B cell (primary cell): ENCODE data around the gene CHST1. TPM values are rescaled to one million over a fixed set of nuclear protein-coding genes. Genes with fewer than 3 reads are reported as not detected.

ENCODE experiments used
- ATAC-seq: fragments of 200-7000 bp; cut with Tn5 transposase; one replicate; pipeline ENCODE4 v1.10.0; 2021; ENCODE audit warnings: low read depth, mild to moderate bottlenecking, moderate number of reproducible peaks, moderate library complexity
- CTCF ChIA-PET: fragments of 350-600 bp; sonication (Branson Sonifier 250); formaldehyde crosslinking; loops from one replicate; lab custom pipeline; 2021; ENCODE audit warnings: antibody characterized with exemption, inconsistent platforms; lab: Charles Lee
- POLR2A ChIA-PET: fragments of 350-600 bp; sonication (Branson Sonifier 250); formaldehyde crosslinking; loops from one replicate; lab custom pipeline; 2021; ENCODE audit warnings: antibody characterized with exemption; lab: Charles Lee
- DNase-seq: peaks from one replicate; pipeline ENCODE4 v3.0.0; 2013
- H2AFZ ChIP-seq: 2 replicates; pipeline ENCODE4 v1.6.1; 2012; ENCODE audit warnings: mild to moderate bottlenecking, low read depth, low read length; ENCODE audit not compliant: insufficient read depth, poor library complexity, severe bottlenecking
- H3K27ac ChIP-seq, 2 donors: 1 replicate in 1 of 2; 2 replicates in 1 of 2; pipeline ENCODE4 v1.5.1; 2012 to 2013; ENCODE audit warnings: low read length in 2 of 2, mild to moderate bottlenecking in 2 of 2, moderate library complexity in 1 of 2
- H3K27me3 ChIP-seq, 4 experiments: fragments of 200-600 bp in 1 of 4; sonication (generic) in 1 of 4; replicated peaks in 1 of 4; 1 replicate in 2 of 4; 2 replicates in 2 of 4; pipeline versions ENCODE4 v1.6.1 to v1.7.0; 2013 to 2016; ENCODE audit warnings: low read length in 3 of 4, mild to moderate bottlenecking in 2 of 4, mixed read lengths in 1 of 4, moderate library complexity in 1 of 4; ENCODE audit not compliant: insufficient read depth in 4 of 4, control insufficient read depth in 3 of 4; ENCODE audit errors: control extremely low read depth in 1 of 4
- H3K36me3 ChIP-seq, 2 experiments: replicated peaks in 1 of 2; 1 replicate in 1 of 2; 2 replicates in 1 of 2; pipeline versions ENCODE4 v1.6.1 to v1.7.1; 2013; ENCODE audit warnings: low read length in 1 of 2; ENCODE audit not compliant: insufficient read depth in 2 of 2, control insufficient read depth in 1 of 2; ENCODE audit errors: control extremely low read depth in 1 of 2, extremely low read depth in 1 of 2
- H3K4me1 ChIP-seq, 2 donors: fragments of 200-600 bp in 1 of 2; sonication (generic) in 1 of 2; 1 replicate in 1 of 2; 2 replicates in 1 of 2; pipeline versions ENCODE4 v1.5.1 to v1.6.1; 2013 to 2017; ENCODE audit warnings: low read length in 2 of 2; ENCODE audit not compliant: control insufficient read depth in 2 of 2, insufficient read depth in 2 of 2
- H3K4me2 ChIP-seq: replicated peaks from 2 replicates; pipeline ENCODE3; 2012; ENCODE audit warnings: mild to moderate bottlenecking, low read depth, low read length; ENCODE audit not compliant: poor library complexity, severe bottlenecking
- H3K4me3 ChIP-seq, 5 experiments: fragments of 200-600 bp in 1 of 5; sonication (generic) in 1 of 5; 1 replicate in 3 of 5; 2 replicates in 2 of 5; pipeline versions ENCODE4 v1.5.1 to v1.7.0; 2011 to 2016; ENCODE audit warnings: low read length in 4 of 5, mild to moderate bottlenecking in 4 of 5, low read depth in 2 of 5, control low read depth in 1 of 5, moderate library complexity in 1 of 5; ENCODE audit not compliant: insufficient read depth in 1 of 5; ENCODE audit errors: control extremely low read depth in 1 of 5, extremely low read depth in 1 of 5
- H3K79me2 ChIP-seq: fragments of 200-600 bp; sonication (generic); one replicate; pipeline ENCODE4 v1.6.0; 2016; ENCODE audit warnings: low read length; ENCODE audit not compliant: control insufficient read depth, insufficient read depth
- H3K9ac ChIP-seq: fragments of 200-600 bp; sonication (generic); 2 replicates; pipeline ENCODE4 v1.6.1; 2017; ENCODE audit warnings: mild to moderate bottlenecking, low read length, moderate library complexity
- H3K9me3 ChIP-seq, 3 donors: one replicate each; pipeline versions ENCODE4 v1.6.1 to v1.7.1; 2013; ENCODE audit warnings: low read length in 2 of 3; ENCODE audit not compliant: control insufficient read depth in 2 of 3, insufficient read depth in 1 of 3; ENCODE audit errors: control extremely low read depth in 1 of 3
- H4K20me1 ChIP-seq: 2 replicates; pipeline ENCODE4 v1.6.0; 2012; ENCODE audit warnings: mild to moderate bottlenecking, low read length; ENCODE audit not compliant: insufficient read depth, control insufficient read depth, poor library complexity, severe bottlenecking
- H3K27ac Mint-ChIP-seq: one replicate; pipeline ENCODE4 v1.8.0; 2021; ENCODE audit warnings: mixed read lengths
- H3K27me3 Mint-ChIP-seq: one replicate; pipeline ENCODE4 v1.8.0; 2021; ENCODE audit warnings: mixed read lengths
- H3K4me1 Mint-ChIP-seq: one replicate; pipeline ENCODE4 v1.8.0; 2021; ENCODE audit warnings: mixed read lengths
- H3K4me3 Mint-ChIP-seq: one replicate; pipeline ENCODE4 v1.8.0; 2021; ENCODE audit warnings: mixed read lengths
- H3K9me3 Mint-ChIP-seq: one replicate; pipeline ENCODE4 v1.8.0; 2022; ENCODE audit warnings: mixed read lengths; ENCODE audit not compliant: insufficient read depth
- CTCF ChIP-seq: fragments of 200-600 bp; IDR thresholded peaks from one replicate; pipeline ENCODE4 v1.8.0; 2022; ENCODE audit warnings: antibody characterized with exemption, mild to moderate bottlenecking
- EZH2 ChIP-seq: IDR thresholded peaks from 2 replicates; pipeline ENCODE4 v1.6.1; 2012; ENCODE audit warnings: borderline replicate concordance, low read depth, mild to moderate bottlenecking, moderate library complexity, low read length; ENCODE audit not compliant: insufficient read depth, poor library complexity, severe bottlenecking
- WGBS: methylation state at CpG from one replicate; pipeline ENCODE4 v1.1.5; 2013; ENCODE audit warnings: missing lambda C conversion rate; ENCODE audit not compliant: insufficient coverage; 5-methylcytosine and 5-hydroxymethylcytosine counted together
- intact Hi-C: fragments of 100-400 bp; cut with micrococcal nuclease; formaldehyde crosslinking; loops from one replicate; pipeline ENCODE4 v1.10.0; 2022
- polyA plus RNA-seq: library from polyadenylated mRNA; depleted of rRNA; stranded (reverse); fragments of >200 nt; gene quantifications from 2 replicates; pipeline ENCODE4 v1.2.3, GENCODE V29; 2012
- total RNA-seq, 2 donors: library from RNA; stranded (reverse); fragments of 120-200 nt in 1 of 2; gene quantifications; 1 replicate in 1 of 2; 2 replicates in 1 of 2; pipeline versions ENCODE4 v1.2.3 to v1.2.4, GENCODE V29; 2013 to 2022

CHST1 gene
- total and polyA plus RNA-seq, 2 donors (not counting 1 experiment from before 2014, with no cell fraction given), result not detected

GRCh38 chr11:45674481-45675190, 9.2 kb upstream of the CHST1 start:
- Histone ChIP-seq H3K9ac (no peak overlapping the region), H3K4me1 (no peaks in the 10 kb centered on the region), H3K36me3 (no peaks in the 10 kb centered on the region), H3K4me2 (no peak overlapping the region), H3K4me3 (no peak overlapping the region), H4K20me1 (no peaks in the 10 kb centered on the region), H3K27me3 (peaks cover 0 to 4% (median 0%) of the 10 kb centered on the region in 4 experiments), H2AFZ (no peak overlapping the region), H3K79me2 (no peaks in the 10 kb centered on the region), H3K9me3 (no peaks in the 10 kb centered on the region), H3K27ac (no peak overlapping the region)
- ChIA-PET POLR2A (no interaction called here), CTCF (no interaction called here)
- H3K27ac Mint-ChIP-seq, result no peak overlapping the region
- DNase-seq (no peak), ATAC-seq (no peak)
- 82% methylated on average over 6 of the region's 9 CpGs for WGBS
- H3K9me3 Mint-ChIP-seq, result no peaks in the 10 kb centered on the region
- intact Hi-C loops, result no loop called here
- TF ChIP-seq CTCF (no peak), EZH2 (no peak)
- H3K27me3 Mint-ChIP-seq, result peaks cover 12% of the 10 kb centered on the region
- H3K4me1 Mint-ChIP-seq, result no peaks in the 10 kb centered on the region
- no peak overlapping the region for H3K4me3 Mint-ChIP-seq

GRCh38 chr11:45673441-45673840, 8.0 kb upstream of the CHST1 start:
- Histone ChIP-seq H3K4me3 (no peak overlapping the region), H3K27me3 (peaks cover 0 to 5% (median 0%) of the 10 kb centered on the region in 4 experiments), H3K36me3 (no peaks in the 10 kb centered on the region), H4K20me1 (no peaks in the 10 kb centered on the region), H3K4me1 (no peaks in the 10 kb centered on the region), H3K27ac (no peak overlapping the region), H3K9me3 (no peaks in the 10 kb centered on the region), H3K9ac (no peak overlapping the region), H3K79me2 (no peaks in the 10 kb centered on the region), H3K4me2 (no peak overlapping the region), H2AFZ (no peak overlapping the region)
- DNase-seq, result no peak
- no peak overlapping the region for H3K27ac Mint-ChIP-seq
- no peak for ATAC-seq
- intact Hi-C loops, result no loop called here
- POLR2A ChIA-PET, result no interaction called here
- no peak overlapping the region for H3K4me3 Mint-ChIP-seq
- no peaks in the 10 kb centered on the region for H3K4me1 Mint-ChIP-seq
- CTCF ChIA-PET, result no interaction called here
- H3K27me3 Mint-ChIP-seq, result peaks cover 22% of the 10 kb centered on the region
- TF ChIP-seq CTCF, result no peak
- no peak for TF ChIP-seq EZH2
- H3K9me3 Mint-ChIP-seq, result no peaks in the 10 kb centered on the region
- 83% methylated on average over 4 of the region's 4 CpGs for whole genome bisulfite sequencing
